HG03045 (cell line): ENCODE results near the gene EPB41.
"Not testable (repeated sequence)": the region's sequence is repeated elsewhere in the genome, so short reads cannot be mapped to it uniquely, and the experiment has no call there.

Source experiments
- ATAC-seq: cut with Tn5 transposase; IDR thresholded peaks from one replicate; pipeline ENCODE4 v1.9.1; 2021; ENCODE audit warnings: mild to moderate bottlenecking, moderate library complexity; ENCODE audit not compliant: unreplicated experiment

EPB41 gene

DNA sequence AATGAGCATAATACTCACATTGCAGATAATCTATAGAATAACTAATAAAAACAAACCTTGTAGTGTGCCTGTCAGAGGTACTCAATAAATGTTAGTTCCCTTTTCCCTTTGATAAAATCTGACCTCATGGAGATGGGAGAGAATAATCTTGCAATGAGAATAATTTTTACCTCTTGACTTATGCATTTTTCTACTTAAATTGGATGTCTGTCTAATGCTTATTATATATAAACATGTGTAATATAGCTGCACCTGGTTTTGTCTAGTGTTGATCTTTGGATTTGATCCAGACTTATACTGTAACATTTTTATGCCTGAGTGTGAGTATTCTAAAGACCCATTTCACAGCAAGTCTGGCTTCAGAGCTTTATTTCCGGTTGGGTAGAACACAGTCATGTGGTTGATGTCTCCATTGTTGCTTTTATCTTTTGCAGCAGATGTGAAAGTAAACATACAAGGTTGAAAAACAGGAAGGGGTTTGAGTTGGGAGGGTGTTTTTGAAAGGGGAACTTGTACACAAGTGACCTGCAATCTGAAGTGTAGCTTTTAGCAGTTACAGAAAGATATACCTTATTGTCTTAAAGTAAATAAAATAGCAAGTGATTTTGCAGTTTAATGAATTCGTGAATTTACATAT is 12.4 kb downstream of the EPB41 start:
- peak; percentile 68 for ATAC-seq

DNA sequence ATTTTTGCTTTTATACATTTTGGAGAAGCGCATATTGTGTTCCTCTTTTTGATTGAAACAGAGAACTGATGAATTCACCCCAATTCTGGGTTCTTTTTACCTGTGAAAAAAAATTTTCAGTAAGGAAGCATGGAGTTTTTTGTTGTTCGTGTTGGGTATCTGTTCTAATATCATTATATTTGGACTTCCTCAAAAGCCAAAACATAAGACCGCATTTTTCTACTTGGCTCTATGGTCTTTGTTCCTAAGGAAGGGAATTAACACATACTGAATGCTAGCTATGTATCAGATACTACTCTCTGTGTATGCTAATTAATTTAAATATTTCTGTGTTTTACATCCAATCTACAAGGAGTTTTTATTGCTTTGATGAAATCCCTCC is 12.9 kb downstream of the EPB41 start:
- no peak for ATAC-seq

DNA sequence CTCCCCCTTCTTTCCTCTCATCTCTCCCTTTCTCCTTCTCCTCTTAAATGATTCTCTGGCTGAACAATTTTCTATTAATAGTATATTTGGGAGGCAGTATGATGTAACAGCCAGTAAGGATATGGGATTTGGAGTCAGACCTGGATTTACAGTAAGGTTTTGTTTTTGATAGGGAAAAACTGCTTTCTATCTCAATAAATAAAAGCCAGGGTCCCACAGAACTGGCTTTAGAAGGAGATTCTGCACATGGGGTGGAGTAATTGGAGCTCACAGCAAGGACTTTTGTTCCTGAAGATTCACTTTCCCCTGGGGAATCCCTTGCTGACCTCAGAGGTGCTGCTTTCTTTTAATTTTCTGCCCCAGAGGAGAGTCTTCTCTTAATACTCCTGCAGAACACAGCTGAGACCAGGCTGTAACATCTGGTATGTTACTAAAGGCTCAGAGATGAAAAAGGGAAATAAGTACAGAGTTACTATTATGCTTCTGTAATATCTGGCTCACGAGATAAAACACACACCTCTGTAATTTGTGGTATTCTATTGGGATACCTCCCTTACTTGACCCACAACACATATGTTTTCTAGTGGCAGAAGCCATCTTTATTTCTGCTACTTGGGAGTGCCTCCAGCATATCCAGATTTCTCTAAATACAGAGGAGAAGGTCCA is 13.4 kb downstream of the EPB41 start:
- ATAC-seq = no peak

DNA sequence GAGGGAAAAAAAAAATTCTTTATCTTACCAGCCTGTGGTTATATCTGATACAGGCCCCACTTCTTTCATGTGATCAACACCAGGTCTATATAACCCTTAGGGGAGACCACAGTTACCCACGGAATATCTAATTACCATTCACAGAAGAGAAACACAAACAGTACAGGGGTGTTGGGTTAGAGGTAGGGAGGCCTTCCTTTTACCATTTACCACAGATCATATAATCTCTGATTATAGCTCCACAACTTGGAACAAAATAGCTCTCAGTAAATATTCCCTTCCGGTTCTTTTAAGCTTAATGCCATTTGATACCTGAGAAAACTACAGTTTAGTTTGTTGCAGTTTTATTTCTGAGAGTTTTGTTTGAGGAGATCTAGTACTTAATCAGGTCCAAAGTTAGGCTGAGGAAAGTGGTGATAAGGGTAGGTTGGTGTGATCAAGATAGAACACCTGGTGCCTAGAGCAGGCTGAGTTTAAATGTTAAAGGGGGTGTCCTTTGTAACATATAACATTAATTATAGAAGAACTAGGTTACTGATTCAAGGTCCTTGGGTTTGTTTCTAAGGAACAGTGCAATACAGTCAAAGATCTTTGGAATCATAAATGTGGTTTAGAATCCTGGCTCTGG is 14.1 kb downstream of the EPB41 start:
- ATAC-seq = no peak

DNA sequence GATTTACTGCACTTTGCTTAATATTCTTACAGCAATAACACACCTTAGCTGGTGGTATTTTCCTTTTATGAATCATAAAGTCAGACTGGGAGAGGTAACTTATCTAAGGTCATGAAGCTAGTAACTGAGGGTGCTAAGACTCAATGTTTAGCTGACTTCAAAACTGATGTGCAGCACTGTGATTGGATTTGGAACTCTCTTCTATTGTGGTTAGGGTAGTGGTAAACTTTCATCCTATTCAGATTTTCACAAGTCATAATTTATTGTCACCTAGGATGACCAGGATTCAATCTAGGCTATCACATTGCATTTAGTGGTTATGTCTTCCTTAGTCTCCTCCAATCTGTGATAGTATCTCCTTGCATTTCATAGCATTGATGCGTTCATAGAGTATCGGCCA is 18.9 kb downstream of the EPB41 start:
- ATAC-seq = no peak

DNA sequence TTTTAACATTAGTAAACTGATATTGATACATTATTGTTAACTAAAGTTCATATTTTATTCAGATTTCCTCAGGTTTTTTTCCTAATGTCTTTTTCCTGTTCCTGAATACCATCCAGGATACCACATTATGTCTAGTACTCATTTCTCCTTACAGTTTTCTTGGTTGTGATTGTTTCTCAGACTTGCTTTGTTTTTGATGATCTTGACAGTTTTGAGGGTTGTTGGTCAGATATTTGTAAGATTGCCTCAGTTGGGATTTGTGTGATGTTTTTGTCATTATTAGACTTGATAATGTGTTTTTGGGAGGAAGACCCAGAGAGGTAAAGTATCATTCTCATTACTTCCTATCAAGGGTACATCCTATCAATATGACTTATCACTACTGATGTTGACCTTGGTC is 19.5 kb downstream of the EPB41 start:
- ATAC-seq = no peak

DNA sequence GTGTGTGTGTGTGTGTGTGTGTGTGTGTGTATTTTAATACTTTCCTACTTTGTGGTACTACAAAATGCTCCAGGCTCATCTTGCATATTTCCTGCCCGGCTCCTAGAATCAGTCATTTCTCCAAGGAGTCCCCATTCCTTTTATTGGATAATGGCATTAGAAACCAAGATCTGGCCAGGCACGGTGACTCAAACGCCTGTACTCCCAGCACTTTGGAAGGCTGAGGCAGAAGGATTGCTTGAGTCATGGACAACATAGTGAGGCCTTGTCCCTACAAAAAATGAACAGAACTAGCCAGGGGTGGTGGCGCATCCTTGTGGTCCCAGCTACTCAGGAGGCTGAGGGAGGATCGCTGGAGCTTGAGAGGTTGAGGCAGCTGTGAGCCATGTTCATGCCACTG is 20.3 kb downstream of the EPB41 start:
- ATAC-seq = no peak

DNA sequence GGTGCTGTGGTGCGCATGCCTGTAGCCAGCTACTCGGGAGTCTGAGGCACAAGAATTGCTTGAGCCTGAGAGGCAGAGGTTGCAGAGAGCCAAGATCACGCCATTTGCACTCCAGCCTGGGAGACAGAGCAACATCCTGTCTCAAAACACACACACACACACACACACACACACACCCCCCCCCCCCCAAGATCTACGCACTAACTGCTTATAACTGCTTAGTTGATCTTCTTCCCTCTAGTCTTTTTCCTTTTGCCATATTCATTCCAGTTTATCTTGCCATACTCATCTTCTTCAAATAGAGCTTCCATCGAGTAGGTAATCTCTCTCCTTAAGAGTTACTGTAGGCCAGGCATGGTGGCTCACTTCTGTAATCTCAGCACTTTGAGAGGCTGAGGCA is 20.9 kb downstream of the EPB41 start:
- ATAC-seq = no peak

DNA sequence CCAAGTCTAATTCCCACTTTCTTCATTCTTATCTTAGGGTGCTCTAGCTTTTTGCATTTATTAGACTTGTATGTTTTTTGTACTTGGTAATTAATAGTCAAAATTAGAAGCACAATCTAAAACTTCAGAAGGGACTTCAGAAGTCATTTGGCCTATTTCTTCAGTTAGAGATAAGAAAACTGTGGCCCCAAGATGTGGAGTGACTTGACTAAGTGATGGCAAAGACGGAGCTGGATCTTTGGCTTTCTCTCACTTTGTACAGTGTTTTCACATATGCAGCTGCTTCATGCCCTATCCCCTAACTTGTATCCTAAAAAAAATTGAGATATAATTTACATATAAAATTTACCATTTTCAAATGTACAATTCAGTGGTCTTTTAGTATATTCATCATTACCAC is 21.7 kb downstream of the EPB41 start:
- no peak for ATAC-seq

DNA sequence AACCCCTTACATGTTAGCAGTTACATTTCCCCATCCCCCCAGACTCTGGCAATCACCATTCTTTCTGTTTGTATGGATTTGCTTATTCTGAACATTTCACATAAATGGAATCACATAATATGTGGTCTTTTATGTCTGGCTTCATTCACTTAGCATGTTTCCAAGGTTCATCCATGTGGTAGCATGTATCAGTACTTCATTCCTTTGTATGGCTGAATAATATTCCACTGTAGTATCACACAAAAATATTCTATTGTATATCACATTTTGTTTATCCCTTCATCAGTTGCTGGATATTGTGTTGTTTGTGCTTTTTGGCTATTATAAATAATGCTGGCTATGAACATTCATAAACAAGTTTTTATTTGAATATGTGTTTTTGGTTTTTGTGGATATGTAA is 22.2 kb downstream of the EPB41 start:
- ATAC-seq = no peak

DNA sequence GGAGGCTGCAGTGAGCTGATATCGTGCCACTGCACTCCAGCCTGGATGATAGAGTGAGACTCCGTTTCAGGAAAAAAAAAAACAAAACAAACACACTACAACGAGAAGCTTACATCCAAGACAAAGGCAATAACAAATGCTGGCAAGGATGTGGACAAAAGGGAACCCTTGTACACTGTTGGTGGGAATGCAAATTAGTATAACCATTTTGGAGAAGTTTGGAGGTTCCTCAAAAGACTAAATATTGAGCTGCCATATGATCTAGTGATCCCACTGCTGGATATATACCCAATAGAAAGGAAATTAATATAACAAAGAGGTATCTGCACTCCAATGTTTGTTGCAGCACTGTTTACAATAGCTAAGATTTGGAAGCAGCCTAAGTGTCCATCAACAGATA is 29.2 kb downstream of the EPB41 start:
- ATAC-seq = not testable (repeated sequence)

DNA sequence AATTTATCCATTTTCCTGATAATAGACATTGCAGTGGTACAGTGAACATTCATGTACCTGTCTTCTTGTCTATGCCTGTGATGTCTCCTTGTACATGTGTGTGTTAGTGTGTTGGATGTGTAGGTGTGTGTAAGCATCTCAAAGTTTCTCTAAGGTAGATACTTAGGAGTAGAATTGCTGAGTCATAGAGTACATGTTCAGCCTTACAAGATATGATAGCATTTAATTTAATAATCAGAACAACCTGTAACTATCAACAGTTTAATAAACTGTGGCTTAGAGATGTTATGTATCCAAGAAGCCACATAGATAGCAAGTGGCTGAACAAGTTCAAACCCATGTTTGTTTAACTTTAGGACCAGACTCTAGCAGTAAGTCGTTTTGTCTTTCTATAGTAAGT is 35.6 kb downstream of the EPB41 start:
- no peak for ATAC-seq

DNA sequence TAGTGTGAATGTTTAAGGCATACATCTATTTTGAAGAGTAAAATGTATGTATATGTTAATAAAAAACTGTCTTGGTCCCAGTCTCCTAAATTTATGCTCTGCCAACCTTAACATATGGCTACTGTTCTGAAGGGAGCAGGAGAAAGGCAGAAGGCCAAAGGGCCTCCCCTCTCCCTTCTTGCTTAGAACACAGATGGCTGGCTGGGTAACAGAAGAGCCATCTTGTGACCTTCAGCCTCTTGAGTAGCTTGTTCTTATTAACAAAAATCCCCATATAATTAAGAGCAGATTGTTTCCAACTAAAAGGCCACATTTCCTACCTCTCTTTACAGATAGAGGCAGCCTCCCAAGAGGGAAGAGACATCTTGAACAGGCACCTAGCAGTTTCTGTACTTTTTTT is 36.1 kb downstream of the EPB41 start:
- no peak for ATAC-seq

DNA sequence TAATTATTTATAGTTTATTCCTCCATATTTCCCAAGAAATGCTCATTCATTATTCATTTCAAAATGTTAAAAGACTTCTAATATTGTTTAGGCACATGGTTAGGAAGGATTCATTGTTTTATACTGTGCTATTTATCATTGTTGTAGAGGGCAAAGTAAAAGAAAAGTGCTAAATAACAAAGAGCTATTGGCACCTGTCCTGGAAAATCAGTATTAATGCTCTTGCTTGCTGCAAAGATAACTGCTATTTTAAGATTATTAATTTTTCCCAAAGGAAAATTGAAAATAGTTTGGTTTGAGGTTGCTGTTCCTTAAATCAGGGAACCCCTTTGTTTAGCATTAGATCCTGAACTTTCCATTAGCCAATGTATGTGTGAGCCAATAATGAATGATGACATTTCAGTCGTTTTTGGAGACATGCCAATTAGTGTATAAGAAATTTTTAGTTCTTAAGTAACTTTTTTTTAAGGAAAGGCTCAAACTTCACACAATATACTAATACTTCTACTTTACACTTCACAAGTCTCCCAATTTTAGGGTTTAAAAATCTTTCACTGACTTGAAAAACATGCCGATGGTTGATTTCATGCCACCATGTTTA is 39.9 kb downstream of the EPB41 start:
- no peak for ATAC-seq

DNA sequence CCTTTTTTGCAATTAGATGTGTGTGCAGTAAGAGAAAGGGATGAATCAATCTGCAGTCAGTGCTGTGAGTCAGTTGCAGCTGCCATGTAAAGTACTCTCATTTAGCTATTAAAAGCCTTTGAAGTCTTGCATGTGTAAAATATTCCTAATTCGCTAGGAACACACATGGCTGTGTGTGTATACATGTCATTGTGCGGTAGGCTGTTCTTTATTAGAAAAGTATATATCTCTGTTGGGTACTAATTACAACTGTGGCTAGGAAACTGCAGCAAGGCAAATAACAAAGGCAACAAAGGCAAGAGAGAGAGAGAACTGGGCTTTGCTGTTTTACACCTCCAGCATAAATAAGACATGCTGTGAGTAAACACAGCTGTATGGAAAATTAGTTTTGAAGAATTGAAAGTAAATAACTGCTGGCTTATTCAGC is 41.7 kb downstream of the EPB41 start:
- no peak for ATAC-seq

DNA sequence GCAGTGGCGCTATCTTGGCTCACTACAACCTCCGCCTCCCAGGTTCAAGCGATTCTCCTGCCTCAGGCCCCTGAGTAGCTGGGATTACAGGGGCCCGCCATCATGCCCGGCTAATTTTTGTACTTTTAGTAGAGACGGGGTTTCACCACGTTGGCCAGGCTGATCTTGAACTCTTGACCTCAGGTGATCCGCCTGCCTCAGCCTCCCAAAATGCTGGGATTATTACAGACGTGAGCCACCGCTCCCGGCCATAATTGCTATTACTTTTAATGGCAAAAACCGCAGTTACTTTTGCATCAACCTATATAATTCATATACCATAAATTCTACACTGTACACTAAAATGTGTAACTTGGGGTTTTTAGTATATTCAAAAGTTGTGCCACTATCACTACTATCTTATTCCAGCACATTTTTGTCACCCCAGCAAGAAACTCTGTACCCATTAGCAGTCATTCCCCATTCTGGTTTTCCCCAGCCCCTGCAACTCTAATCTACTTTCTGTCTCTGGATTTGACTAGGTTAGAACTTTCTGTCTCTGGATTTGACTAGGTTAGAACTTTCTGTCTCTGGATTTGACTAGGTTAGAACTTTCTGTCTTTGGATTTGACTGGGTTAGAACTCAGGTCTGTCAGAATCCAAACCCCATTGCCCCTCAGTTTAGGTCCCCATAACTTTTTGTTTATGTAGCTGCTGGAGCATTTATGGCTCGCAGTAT is 47.9 kb downstream of the EPB41 start:
- not testable (repeated sequence) for ATAC-seq

DNA sequence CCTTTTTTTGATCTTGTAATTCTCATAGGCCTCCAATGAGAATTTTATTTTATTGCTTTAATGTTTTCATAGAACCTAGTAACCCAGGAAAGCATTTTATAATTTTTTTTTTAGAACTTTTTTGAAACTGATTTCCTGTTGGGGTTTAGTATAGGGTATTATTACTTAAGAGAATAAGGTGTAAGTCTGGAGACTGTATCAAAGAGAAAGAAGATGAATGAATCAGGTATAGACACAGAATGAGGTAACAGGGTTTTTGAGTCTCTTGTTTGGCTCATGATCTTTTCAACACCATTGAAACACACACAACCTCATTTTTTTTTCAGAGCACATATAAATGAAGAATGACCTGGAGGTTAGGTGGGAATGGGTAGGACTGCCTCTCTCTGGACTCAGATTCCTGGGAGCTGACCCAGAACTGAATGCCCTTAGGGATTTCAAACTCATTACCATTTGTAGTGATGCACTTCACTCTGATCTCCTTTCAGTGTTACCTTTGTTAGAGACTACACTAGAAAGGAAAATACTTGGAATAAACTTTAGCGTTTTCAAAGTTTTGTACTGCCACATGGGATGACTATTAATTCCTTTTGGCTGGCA is 51.0 kb downstream of the EPB41 start:
- no peak for ATAC-seq

DNA sequence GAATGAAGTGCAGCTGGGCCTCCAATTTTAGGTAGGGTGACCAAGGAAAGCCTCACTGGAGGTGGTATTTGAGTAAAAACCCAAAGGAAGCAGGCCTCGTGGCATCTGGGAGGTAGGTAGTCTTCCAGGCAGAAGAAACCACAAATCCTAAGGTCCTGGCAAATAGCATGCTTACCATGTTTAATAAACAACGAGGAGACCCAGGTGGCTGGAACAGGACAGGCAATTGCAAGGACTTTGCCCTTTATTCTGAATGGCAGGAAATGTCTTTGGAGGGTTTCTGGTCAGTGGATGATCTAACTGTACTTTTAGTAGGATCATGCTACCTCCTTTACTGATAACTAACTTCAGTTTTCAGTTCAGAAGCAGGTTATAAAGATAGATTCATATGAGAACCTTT is 52.2 kb downstream of the EPB41 start:
- no peak for ATAC-seq

DNA sequence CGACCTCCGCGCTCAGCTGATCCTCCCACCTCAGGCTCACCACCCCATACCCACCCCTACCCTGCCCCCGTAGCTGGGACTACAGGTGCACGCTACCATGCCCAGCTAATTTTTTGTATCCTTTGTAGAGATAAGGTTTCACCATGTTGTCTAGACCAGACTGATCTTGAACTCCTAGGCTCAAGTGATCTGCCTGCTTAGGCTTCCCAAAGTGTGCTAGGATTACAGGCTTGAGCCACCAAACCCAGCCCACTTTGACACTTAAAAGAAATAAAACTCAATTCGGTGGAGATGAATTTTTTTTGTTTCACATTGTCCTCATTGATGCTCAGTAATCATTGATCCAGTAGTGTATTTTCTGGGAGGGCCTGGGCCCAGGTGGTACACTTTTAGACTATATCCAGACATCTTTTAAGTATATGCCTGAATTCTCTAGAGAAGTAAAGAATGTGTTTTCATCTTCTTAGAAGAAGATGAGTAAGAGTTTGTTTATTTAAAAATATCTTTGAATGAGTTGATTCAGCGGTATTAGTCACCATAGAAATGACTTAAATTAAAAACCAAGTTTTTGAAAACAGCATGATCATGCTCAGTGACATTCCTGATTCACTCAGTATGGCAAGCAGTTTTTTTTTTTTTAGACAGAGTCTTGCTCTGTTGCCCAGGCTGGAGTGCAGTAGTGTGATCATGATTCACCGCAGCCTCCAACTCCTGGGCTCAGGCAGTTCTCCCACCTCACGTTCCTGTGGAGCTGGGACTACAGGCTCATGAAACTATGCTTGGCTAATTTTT is 57.8 kb downstream of the EPB41 start:
- ATAC-seq = no peak
